HG02840 (cell line): Measurements from ENCODE around the gene UBASH3A.

Source experiments
- ATAC-seq: cut with Tn5 transposase; IDR thresholded peaks from one replicate; pipeline ENCODE4 v1.9.1; 2021; ENCODE audit warnings: mild to moderate bottlenecking, moderate library complexity, moderate number of reproducible peaks; ENCODE audit not compliant: unreplicated experiment, low FRiP score

Gene UBASH3A

GRCh38 chr21:42403611-42404231 lies at the start of gene UBASH3A:
TSS of gene UBASH3A (plus strand) at chr21:42403902. CDS start at chr21:42403946, 44 bp downstream.
- ATAC-seq, result no peak

GRCh38 chr21:42356046-42356445 lies 47.7 kb upstream of the UBASH3A start:
- ATAC-seq, result no peak

- no peak for ATAC-seq
Measured at GRCh38 chr21:42356650-42357049, 47.1 kb upstream of the UBASH3A start.

GRCh38 chr21:42357307-42357706 lies 46.4 kb upstream of the UBASH3A start:
- ATAC-seq, result no peak

GRCh38 chr21:42358261-42358660 lies 45.4 kb upstream of the UBASH3A start:
- ATAC-seq, result no peak

GRCh38 chr21:42358937-42359336 lies 44.8 kb upstream of the UBASH3A start:
- no peak for ATAC-seq

GRCh38 chr21:42360317-42360716 lies 43.4 kb upstream of the UBASH3A start:
- ATAC-seq, result no peak

GRCh38 chr21:42361286-42361685 lies 42.4 kb upstream of the UBASH3A start:
- ATAC-seq, result no peak

GRCh38 chr21:42362198-42362597 lies 41.5 kb upstream of the UBASH3A start:
- no peak for ATAC-seq

GRCh38 chr21:42362700-42363099 lies 41.0 kb upstream of the UBASH3A start:
- ATAC-seq, result no peak

- ATAC-seq, result no peak
Measured at GRCh38 chr21:42363312-42363711, 40.4 kb upstream of the UBASH3A start.

- no peak for ATAC-seq
Measured at GRCh38 chr21:42364304-42364865, 39.3 kb upstream of the UBASH3A start.

GRCh38 chr21:42365770-42366169 lies 37.9 kb upstream of the UBASH3A start:
- no peak for ATAC-seq

- ATAC-seq, result no peak
Measured at GRCh38 chr21:42366292-42367010, 37.3 kb upstream of the UBASH3A start, which contains the start of gene TFF1. TSS of gene TFF1 (minus strand) at chr21:42366535. CDS start at chr21:42366495, 40 bp downstream.

- no peak for ATAC-seq
Measured at GRCh38 chr21:42367367-42368165, 36.1 kb upstream of the UBASH3A start.

GRCh38 chr21:42369821-42370220 lies 33.9 kb upstream of the UBASH3A start:
- ATAC-seq, result no peak

GRCh38 chr21:42370894-42371654 lies 32.6 kb upstream of the UBASH3A start:
- no peak for ATAC-seq

GRCh38 chr21:42373196-42373907 lies 30.4 kb upstream of the UBASH3A start:
- ATAC-seq, result no peak

- ATAC-seq, result no peak
Measured at GRCh38 chr21:42373908-42374455, 29.7 kb upstream of the UBASH3A start.
